BE2C (cell line): ENCODE results near the gene FUOM.

Experiments used
- DNase-seq: peaks from one replicate; pipeline ENCODE4 v3.0.0-alpha.2; 2020
- H3K27me3 ChIP-seq: fragments of 250-450 bp; sonication (Bioruptor Pico); 2 replicates; pipeline ENCODE4 v1.5.1; 2020; ENCODE audit warnings: mild to moderate bottlenecking
- H3K36me3 ChIP-seq: fragments of 250-450 bp; sonication (Bioruptor Pico); 2 replicates; pipeline ENCODE4 v1.5.1; 2020; ENCODE audit warnings: mild to moderate bottlenecking
- H3K4me1 ChIP-seq: fragments of 250-450 bp; sonication (Bioruptor Pico); 2 replicates; pipeline ENCODE4 v1.5.1; 2020
- H3K4me3 ChIP-seq: 2 replicates; pipeline ENCODE4 v1.5.1; 2011; ENCODE audit warnings: low read depth, low read length
- H3K9me3 ChIP-seq: fragments of 250-450 bp; sonication (Bioruptor Pico); 2 replicates; pipeline ENCODE4 v1.5.1; 2020
- TF ChIP-seq, protein P1 (sequence below): IDR thresholded peaks from 2 replicates; pipeline ENCODE4 v1.5.1; 2012; ENCODE audit warnings: mild to moderate bottlenecking, low read depth, low read length

The FUOM gene

GRCh38 chr10:133310789-133311188 lies 47.0 kb downstream of the FUOM start:
- TF ChIP-seq, protein P1, sequence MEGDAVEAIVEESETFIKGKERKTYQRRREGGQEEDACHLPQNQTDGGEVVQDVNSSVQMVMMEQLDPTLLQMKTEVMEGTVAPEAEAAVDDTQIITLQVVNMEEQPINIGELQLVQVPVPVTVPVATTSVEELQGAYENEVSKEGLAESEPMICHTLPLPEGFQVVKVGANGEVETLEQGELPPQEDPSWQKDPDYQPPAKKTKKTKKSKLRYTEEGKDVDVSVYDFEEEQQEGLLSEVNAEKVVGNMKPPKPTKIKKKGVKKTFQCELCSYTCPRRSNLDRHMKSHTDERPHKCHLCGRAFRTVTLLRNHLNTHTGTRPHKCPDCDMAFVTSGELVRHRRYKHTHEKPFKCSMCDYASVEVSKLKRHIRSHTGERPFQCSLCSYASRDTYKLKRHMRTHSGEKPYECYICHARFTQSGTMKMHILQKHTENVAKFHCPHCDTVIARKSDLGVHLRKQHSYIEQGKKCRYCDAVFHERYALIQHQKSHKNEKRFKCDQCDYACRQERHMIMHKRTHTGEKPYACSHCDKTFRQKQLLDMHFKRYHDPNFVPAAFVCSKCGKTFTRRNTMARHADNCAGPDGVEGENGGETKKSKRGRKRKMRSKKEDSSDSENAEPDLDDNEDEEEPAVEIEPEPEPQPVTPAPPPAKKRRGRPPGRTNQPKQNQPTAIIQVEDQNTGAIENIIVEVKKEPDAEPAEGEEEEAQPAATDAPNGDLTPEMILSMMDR, result no peak
- DNase-seq, result no peak
- Histone ChIP-seq H3K36me3 (peaks cover 18% of the 10 kb centered on the region), H3K4me3 (no peak overlapping the region), H3K27me3 (no peaks in the 10 kb centered on the region; the same call in 1 of the 2 replicates), H3K4me1 (peaks cover 11% of the 10 kb centered on the region), H3K9me3 (no peaks in the 10 kb centered on the region)

GRCh38 chr10:133310399-133310755 lies 47.4 kb downstream of the FUOM start:
- H3K4me3 ChIP-seq, result no peak overlapping the region
- TF ChIP-seq, protein P1, result no peak
- DNase-seq, result no peak
- H3K27me3 ChIP-seq, result no peaks in the 10 kb centered on the region; the same call in 1 of the 2 replicates
- peaks cover 11% of the 10 kb centered on the region for H3K4me1 ChIP-seq
- H3K36me3 ChIP-seq, result peaks cover 18% of the 10 kb centered on the region
- no peaks in the 10 kb centered on the region for H3K9me3 ChIP-seq

DNA sequence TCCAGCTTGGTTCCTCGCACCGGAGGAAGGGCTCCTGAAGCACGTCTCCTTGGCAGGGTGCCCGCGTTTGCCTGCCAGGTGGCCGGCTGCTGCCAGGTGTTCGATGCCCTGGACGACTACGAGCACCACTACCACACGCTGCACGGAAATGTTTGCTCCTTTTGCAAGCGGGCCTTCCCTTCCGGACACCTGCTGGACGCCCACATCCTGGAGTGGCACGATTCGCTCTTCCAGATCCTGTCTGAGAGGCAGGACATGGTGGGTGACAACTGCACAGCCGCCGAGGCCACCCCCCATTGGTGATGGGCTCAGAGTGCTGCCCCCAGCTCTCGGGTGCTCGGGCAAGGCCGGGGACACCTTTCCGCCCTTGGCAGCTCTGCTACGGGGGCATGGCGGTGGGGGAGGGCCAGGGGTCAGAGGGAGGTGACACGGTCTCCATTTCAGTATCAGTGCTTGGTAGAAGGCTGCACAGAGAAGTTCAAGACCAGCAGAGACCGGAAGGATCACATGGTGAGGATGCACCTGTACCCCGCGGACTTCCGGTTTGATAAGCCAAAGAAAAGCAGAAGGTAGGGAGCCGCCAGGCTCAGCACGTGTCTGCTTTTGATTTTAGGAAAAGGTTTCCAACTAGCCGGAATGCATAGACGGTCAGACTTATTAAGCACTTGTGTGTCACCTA lies 48.0 kb downstream of the FUOM start:
- Histone ChIP-seq H3K9me3 (no peaks in the 10 kb centered on the region), H3K4me3 (no peak overlapping the region), H3K27me3 (no peaks in the 10 kb centered on the region; the same call in 1 of the 2 replicates), H3K36me3 (peaks cover 18% of the 10 kb centered on the region), H3K4me1 (peaks cover 11% of the 10 kb centered on the region)
- TF ChIP-seq, protein P1, result no peak
- DNase-seq, result no peak

GRCh38 chr10:133309100-133309719 lies 48.6 kb downstream of the FUOM start:
- H3K36me3 ChIP-seq, result peaks cover 18% of the 10 kb centered on the region
- peak; percentile 94 for DNase-seq
- H3K4me3 ChIP-seq, result peak overlapping the region; percentile 94
- H3K27me3 ChIP-seq, result no peaks in the 10 kb centered on the region; the same call in 1 of the 2 replicates
- TF ChIP-seq, protein P1, result no peak
- H3K9me3 ChIP-seq, result no peaks in the 10 kb centered on the region
- peaks cover 5% of the 10 kb centered on the region for H3K4me1 ChIP-seq

- TF ChIP-seq, protein P1, result 0 out of 2 replicates have a peak, but pooled peaks have one; percentile 10
- Histone ChIP-seq H3K36me3 (peaks cover 18% of the 10 kb centered on the region), H3K4me3 (peak within 1 kb of the TSS; percentile 94), H3K4me1 (peaks cover 3% of the 10 kb centered on the region), H3K9me3 (no peaks in the 10 kb centered on the region), H3K27me3 (no peaks in the 10 kb centered on the region; the same call in 1 of the 2 replicates)
- peak; percentile 85 for DNase-seq
Observed at GRCh38 chr10:133308421-133309099, 49.3 kb downstream of the FUOM start, which contains the start of the genes TUBGCP2 and ZNF511. Gene TUBGCP2, minus strand, starts transcription at chr10:133308872. Its CDS starts 5,931 bp downstream, at chr10:133302941. Gene ZNF511, plus strand, starts transcription at chr10:133308914. Its CDS starts 30 bp downstream, at chr10:133308944.
